CMK (cell line): Measurements from ENCODE around the gene NPRL2.
A peak's percentile ranks its signal among the peaks of the same experiment; 100 is the strongest.

ENCODE experiments used
- DNase-seq: peaks from one replicate; pipeline ENCODE4 v3.0.0-alpha.2; 2010; ENCODE audit warnings: low read depth

NPRL2 gene

GRCh38 chr3:50350527-50351322 lies at the start of gene NPRL2, which contains the start of gene CYB561D2:
TSS of gene NPRL2 (minus strand) at chr3:50350775. CDS start at chr3:50350652, 123 bp downstream.
TSS of gene CYB561D2 (plus strand) at chr3:50350862. CDS start at chr3:50351434, 572 bp downstream.
- peak; percentile 90 for DNase-seq

- DNase-seq = no peak
Observed at GRCh38 chr3:50396502-50396901, 45.9 kb upstream of the NPRL2 start.

GRCh38 chr3:50395070-50395860 lies 44.7 kb upstream of the NPRL2 start:
- no peak for DNase-seq

- DNase-seq = no peak
Observed at GRCh38 chr3:50393061-50393460, 42.5 kb upstream of the NPRL2 start.

GRCh38 chr3:50392101-50392715 lies 41.6 kb upstream of the NPRL2 start:
- DNase-seq = no peak

GRCh38 chr3:50390508-50391224 lies 40.1 kb upstream of the NPRL2 start:
- DNase-seq = no peak

- DNase-seq = no peak
Observed at GRCh38 chr3:50389414-50389767, 38.8 kb upstream of the NPRL2 start.

- no peak for DNase-seq
Observed at GRCh38 chr3:50388720-50389413, 38.3 kb upstream of the NPRL2 start.

GRCh38 chr3:50388016-50388719 lies 37.6 kb upstream of the NPRL2 start:
- no peak for DNase-seq

GRCh38 chr3:50385754-50386153 lies 35.2 kb upstream of the NPRL2 start:
- DNase-seq = no peak

- no peak for DNase-seq
Observed at GRCh38 chr3:50383750-50384149, 33.2 kb upstream of the NPRL2 start.

- DNase-seq = no peak
Observed at GRCh38 chr3:50382722-50383121, 32.1 kb upstream of the NPRL2 start.

- no peak for DNase-seq
Observed at GRCh38 chr3:50381383-50381782, 30.8 kb upstream of the NPRL2 start.

GRCh38 chr3:50380405-50381085 lies 30.0 kb upstream of the NPRL2 start:
- DNase-seq = no peak

GRCh38 chr3:50378757-50379156 lies 28.2 kb upstream of the NPRL2 start:
- DNase-seq = no peak

- DNase-seq = no peak
Observed at GRCh38 chr3:50378024-50378423, 27.4 kb upstream of the NPRL2 start.

GRCh38 chr3:50375258-50375931 lies 24.8 kb upstream of the NPRL2 start:
- DNase-seq = no peak

- no peak for DNase-seq
Observed at GRCh38 chr3:50374363-50375257, 24.0 kb upstream of the NPRL2 start.
